ENCODE measurements around the gene SLC13A3.

The SLC13A3 gene

GRCh38 chr20:46573234-46573633 is 78.0 kb downstream of the SLC13A3 start:
- Mint-ChIP-seq H3K4me1 (ENCODE audit: low read depth) (peaks cover 7% of the 10 kb centered on the region), H3K27me3 (peaks cover 45% of the 10 kb centered on the region), H3K27ac (no peak overlapping the region), H3K36me3 (ENCODE audit: low read depth) (no peaks in the 10 kb centered on the region), H3K4me3 (no peak overlapping the region), H3K9me3 (no peaks in the 10 kb centered on the region)
- intact Hi-C loops (cut with micrococcal nuclease): no loop called here

- H3K36me3 Mint-ChIP-seq (ENCODE audit: low read depth): no peaks in the 10 kb centered on the region
- H3K27ac Mint-ChIP-seq: no peak overlapping the region
- intact Hi-C loops (cut with micrococcal nuclease): no loop called here
- H3K4me1 Mint-ChIP-seq (ENCODE audit: low read depth): peaks cover 7% of the 10 kb centered on the region
- peaks cover 45% of the 10 kb centered on the region for H3K27me3 Mint-ChIP-seq
- no peak overlapping the region for H3K4me3 Mint-ChIP-seq
- no peaks in the 10 kb centered on the region for H3K9me3 Mint-ChIP-seq
Measured at GRCh38 chr20:46572790-46573189, 78.5 kb downstream of the SLC13A3 start.

- no peaks in the 10 kb centered on the region for H3K9me3 Mint-ChIP-seq
- intact Hi-C loops (cut with micrococcal nuclease): no loop called here
- no peaks in the 10 kb centered on the region for H3K36me3 Mint-ChIP-seq (ENCODE audit: low read depth)
- peaks cover 50% of the 10 kb centered on the region for H3K27me3 Mint-ChIP-seq
- H3K4me3 Mint-ChIP-seq: no peak overlapping the region
- H3K4me1 Mint-ChIP-seq (ENCODE audit: low read depth): peaks cover 7% of the 10 kb centered on the region
- no peak overlapping the region for H3K27ac Mint-ChIP-seq
Measured at GRCh38 chr20:46572153-46572552, 79.1 kb downstream of the SLC13A3 start.

GRCh38 chr20:46571418-46571817 is 79.8 kb downstream of the SLC13A3 start:
- Mint-ChIP-seq H3K27ac (no peak overlapping the region), H3K36me3 (ENCODE audit: low read depth) (no peaks in the 10 kb centered on the region), H3K4me3 (no peak overlapping the region), H3K27me3 (peaks cover 50% of the 10 kb centered on the region), H3K4me1 (ENCODE audit: low read depth) (peaks cover 7% of the 10 kb centered on the region), H3K9me3 (no peaks in the 10 kb centered on the region)
- intact Hi-C loops (cut with micrococcal nuclease): no loop called here

- no peaks in the 10 kb centered on the region for H3K9me3 Mint-ChIP-seq
- no peak overlapping the region for H3K4me3 Mint-ChIP-seq
- intact Hi-C loops (cut with micrococcal nuclease): no loop called here
- H3K27me3 Mint-ChIP-seq: peaks cover 51% of the 10 kb centered on the region
- H3K27ac Mint-ChIP-seq: no peak overlapping the region
- no peaks in the 10 kb centered on the region for H3K36me3 Mint-ChIP-seq (ENCODE audit: low read depth)
- peaks cover 4% of the 10 kb centered on the region for H3K4me1 Mint-ChIP-seq (ENCODE audit: low read depth)
Measured at GRCh38 chr20:46570956-46571355, 80.3 kb downstream of the SLC13A3 start.

- H3K4me3 Mint-ChIP-seq: no peak overlapping the region
- intact Hi-C loops (cut with micrococcal nuclease): no loop called here
- peaks cover 49% of the 10 kb centered on the region for H3K27me3 Mint-ChIP-seq
- H3K9me3 Mint-ChIP-seq: no peaks in the 10 kb centered on the region
- H3K4me1 Mint-ChIP-seq (ENCODE audit: low read depth): no peaks in the 10 kb centered on the region
- H3K27ac Mint-ChIP-seq: no peak overlapping the region
- no peaks in the 10 kb centered on the region for H3K36me3 Mint-ChIP-seq (ENCODE audit: low read depth)
Measured at GRCh38 chr20:46569961-46570360, 81.3 kb downstream of the SLC13A3 start.

- Mint-ChIP-seq H3K4me3 (no peak overlapping the region), H3K36me3 (ENCODE audit: low read depth) (no peaks in the 10 kb centered on the region), H3K4me1 (ENCODE audit: low read depth) (no peaks in the 10 kb centered on the region), H3K9me3 (no peaks in the 10 kb centered on the region), H3K27ac (no peak overlapping the region), H3K27me3 (peaks cover 42% of the 10 kb centered on the region)
- intact Hi-C loops (cut with micrococcal nuclease): no loop called here
Measured at GRCh38 chr20:46568570-46569129, 82.6 kb downstream of the SLC13A3 start.

GRCh38 chr20:46566125-46566524 is 85.1 kb downstream of the SLC13A3 start:
- Mint-ChIP-seq H3K27me3 (peaks cover 21% of the 10 kb centered on the region), H3K9me3 (no peaks in the 10 kb centered on the region), H3K36me3 (ENCODE audit: low read depth) (no peaks in the 10 kb centered on the region), H3K4me3 (no peak overlapping the region), H3K27ac (no peak overlapping the region), H3K4me1 (ENCODE audit: low read depth) (peaks cover under 1% of the 10 kb centered on the region)
- intact Hi-C loops (cut with micrococcal nuclease): no loop called here

GRCh38 chr20:46564241-46564957 is 86.9 kb downstream of the SLC13A3 start:
- H3K4me3 Mint-ChIP-seq: no peak overlapping the region
- peaks cover 4% of the 10 kb centered on the region for H3K4me1 Mint-ChIP-seq (ENCODE audit: low read depth)
- H3K9me3 Mint-ChIP-seq: no peaks in the 10 kb centered on the region
- intact Hi-C loops (cut with micrococcal nuclease): no loop called here
- peaks cover 18% of the 10 kb centered on the region for H3K27me3 Mint-ChIP-seq
- no peaks in the 10 kb centered on the region for H3K36me3 Mint-ChIP-seq (ENCODE audit: low read depth)
- no peak overlapping the region for H3K27ac Mint-ChIP-seq

- Mint-ChIP-seq H3K4me1 (ENCODE audit: low read depth) (peaks cover 6% of the 10 kb centered on the region), H3K4me3 (no peak overlapping the region), H3K36me3 (ENCODE audit: low read depth) (no peaks in the 10 kb centered on the region), H3K27me3 (peaks cover 18% of the 10 kb centered on the region), H3K9me3 (no peaks in the 10 kb centered on the region), H3K27ac (no peak overlapping the region)
- intact Hi-C loops (cut with micrococcal nuclease): no loop called here
Measured at GRCh38 chr20:46563860-46564221, 87.4 kb downstream of the SLC13A3 start.

GRCh38 chr20:46563170-46563859 is 87.9 kb downstream of the SLC13A3 start:
- Mint-ChIP-seq H3K4me1 (ENCODE audit: low read depth) (peaks cover 11% of the 10 kb centered on the region), H3K9me3 (no peaks in the 10 kb centered on the region), H3K27me3 (peaks cover 15% of the 10 kb centered on the region), H3K4me3 (no peak overlapping the region), H3K36me3 (ENCODE audit: low read depth) (no peaks in the 10 kb centered on the region), H3K27ac (no peak overlapping the region)
- intact Hi-C loops (cut with micrococcal nuclease): no loop called here

GRCh38 chr20:46562373-46563169 is 88.7 kb downstream of the SLC13A3 start:
- intact Hi-C loops (cut with micrococcal nuclease): loop anchor here (1.0 kb wide), 1 partner anchor 41 kb away; no protein-coding TSS in a partner anchor
- Mint-ChIP-seq H3K27ac (no peak overlapping the region), H3K4me1 (ENCODE audit: low read depth) (peaks cover 18% of the 10 kb centered on the region), H3K27me3 (peaks cover 13% of the 10 kb centered on the region), H3K4me3 (no peak overlapping the region), H3K36me3 (ENCODE audit: low read depth) (no peaks in the 10 kb centered on the region), H3K9me3 (no peaks in the 10 kb centered on the region)

GRCh38 chr20:46562009-46562372 is 89.3 kb downstream of the SLC13A3 start:
- intact Hi-C loops (cut with micrococcal nuclease): loop anchor here (1.0 kb wide), 1 partner anchor 41 kb away; no protein-coding TSS in a partner anchor
- peaks cover 15% of the 10 kb centered on the region for H3K27me3 Mint-ChIP-seq

More at GRCh38 chr20:46562009-46562372, 89.3 kb downstream of the SLC13A3 start:
- H3K36me3 Mint-ChIP-seq (ENCODE audit: low read depth): no peaks in the 10 kb centered on the region
- H3K9me3 Mint-ChIP-seq: no peaks in the 10 kb centered on the region
- H3K4me1 Mint-ChIP-seq (ENCODE audit: low read depth): peaks cover 24% of the 10 kb centered on the region
- H3K4me3 Mint-ChIP-seq: no peak overlapping the region
- H3K27ac Mint-ChIP-seq: no peak overlapping the region

Data from dendritic cell treated with granulocyte-macrophage colony-stimulating factor and Interleukin-4, amounts not matched to agents 40 ng/mL and 50 ng/mL, for 4 days (primary cell).